Activated CD4-positive, alpha-beta T cell treated with anti-CD3 and anti-CD28 coated beads, Interleukin-10, Interleukin-2, amounts not matched to agents 100 ng/mL and 50 ng/mL, durations not matched to agents 16 hours and 8 hours (primary cell): ENCODE measurements around the gene UNG.
"Not testable (repeated sequence)": the region's sequence is repeated elsewhere in the genome, so short reads cannot be mapped to it uniquely, and the experiment has no call there.

Experiments
- DNase-seq: peaks from one replicate; pipeline ENCODE4 v3.0.0-alpha.2; 2020

UNG gene

DNA sequence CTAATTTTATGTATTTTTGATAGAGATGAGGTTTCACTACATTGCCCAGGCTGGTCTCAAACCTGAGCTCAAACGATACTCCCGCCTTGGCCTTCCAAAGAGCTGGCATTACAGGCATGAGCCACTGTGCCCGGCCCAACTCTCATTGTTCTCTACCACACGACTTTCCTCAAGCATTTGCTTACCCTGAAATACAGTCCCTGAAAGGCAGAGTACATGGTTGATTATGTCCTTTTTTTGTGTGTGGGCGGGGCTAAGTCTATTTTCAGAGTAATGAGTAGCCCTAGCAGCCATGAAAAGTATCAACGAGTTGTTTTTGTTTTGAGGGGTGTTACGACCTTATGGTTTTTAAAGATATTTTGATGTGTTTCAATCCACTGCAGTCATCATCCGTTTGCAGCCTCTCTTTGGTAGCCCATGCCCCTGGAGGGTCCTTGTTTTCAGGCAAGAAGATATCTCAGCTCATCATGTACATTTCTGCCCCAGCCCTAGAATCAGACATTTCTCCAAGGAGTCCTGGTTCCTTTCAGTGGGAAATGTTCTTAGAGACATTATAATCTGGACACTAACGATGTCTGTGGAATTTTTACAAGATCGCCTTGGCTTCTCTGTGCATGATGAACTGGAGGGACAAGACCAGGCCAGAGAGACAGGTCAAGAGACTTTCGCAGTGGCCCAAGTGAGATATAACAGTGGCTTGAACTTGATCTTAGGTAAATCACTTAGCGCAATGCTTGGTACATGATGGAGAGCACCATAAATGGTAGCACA, 27.7 kb downstream of the UNG start:
- no peak for DNase-seq

DNA sequence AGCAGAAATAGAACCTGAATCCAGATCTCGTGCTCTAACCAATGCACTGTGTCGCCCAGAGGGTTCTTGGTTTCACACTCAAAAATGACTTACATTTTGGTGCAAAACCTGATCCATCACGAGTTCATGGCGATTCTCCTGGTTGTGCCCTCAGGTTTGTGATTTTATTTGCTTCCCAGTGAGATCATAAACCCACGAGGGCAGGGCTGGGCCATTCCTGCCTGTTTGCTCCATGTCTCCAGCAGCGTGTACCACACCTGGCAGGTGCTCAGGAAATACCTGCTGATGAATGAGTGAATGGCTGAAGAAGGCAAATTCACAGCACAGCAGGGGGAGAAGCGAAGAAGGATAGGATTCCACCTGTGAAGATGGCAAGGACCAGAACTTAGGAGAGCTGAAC, 28.4 kb downstream of the UNG start:
- no peak for DNase-seq

DNA sequence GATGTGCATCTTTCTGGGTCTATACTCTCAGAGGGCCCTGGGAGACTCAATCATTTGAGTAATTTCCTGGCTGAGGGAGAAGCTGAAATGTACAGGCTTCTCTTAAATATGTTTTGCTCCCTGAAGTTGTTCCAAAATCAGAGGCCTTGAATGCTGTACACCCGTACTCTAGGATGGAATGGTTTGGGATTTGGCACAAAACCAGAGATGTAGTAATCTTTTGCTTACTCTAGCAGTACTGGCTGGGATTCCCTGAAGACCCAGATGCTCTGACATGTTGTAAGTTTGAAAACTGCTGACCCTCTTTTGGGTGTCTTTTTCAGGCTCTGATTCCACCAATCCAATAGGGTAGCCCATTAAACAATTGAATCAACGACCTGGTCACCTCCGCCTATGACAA, 29.4 kb downstream of the UNG start:
- DNase-seq, result no peak

DNA sequence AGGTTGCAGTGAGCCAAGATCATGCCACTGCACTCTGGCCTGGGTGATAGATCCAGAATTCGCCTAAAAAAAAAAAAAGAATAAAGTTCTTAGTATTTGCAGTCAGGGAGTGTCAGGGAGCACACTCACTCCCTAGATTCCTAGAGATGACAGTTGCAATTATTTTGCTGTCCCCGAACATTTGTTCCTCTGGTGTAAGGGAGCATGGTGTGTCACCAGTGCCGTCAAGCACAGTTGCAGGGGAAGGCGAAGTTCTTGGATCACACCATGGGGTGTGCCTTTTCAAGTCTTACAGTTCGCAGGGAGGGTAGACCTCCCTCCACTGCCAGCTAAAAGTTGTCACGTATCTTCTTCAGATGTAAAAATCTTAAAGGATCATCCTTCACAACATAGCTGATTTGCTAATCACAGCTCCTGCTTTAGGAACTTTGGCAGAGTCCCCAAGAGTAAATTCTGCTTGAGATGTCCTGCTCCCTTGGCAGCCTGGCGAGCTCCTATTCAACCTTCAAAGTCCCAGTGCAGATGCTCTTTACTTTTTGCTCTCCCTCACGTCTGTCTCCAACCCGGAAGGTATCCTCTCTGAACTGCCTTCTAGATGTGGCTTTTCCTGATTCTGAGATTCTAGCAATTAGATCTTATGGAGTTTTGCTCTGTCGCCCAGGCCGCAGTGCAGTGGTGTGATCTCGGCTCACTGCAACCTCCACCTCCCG, 30.3 kb downstream of the UNG start:
- no peak for DNase-seq

DNA sequence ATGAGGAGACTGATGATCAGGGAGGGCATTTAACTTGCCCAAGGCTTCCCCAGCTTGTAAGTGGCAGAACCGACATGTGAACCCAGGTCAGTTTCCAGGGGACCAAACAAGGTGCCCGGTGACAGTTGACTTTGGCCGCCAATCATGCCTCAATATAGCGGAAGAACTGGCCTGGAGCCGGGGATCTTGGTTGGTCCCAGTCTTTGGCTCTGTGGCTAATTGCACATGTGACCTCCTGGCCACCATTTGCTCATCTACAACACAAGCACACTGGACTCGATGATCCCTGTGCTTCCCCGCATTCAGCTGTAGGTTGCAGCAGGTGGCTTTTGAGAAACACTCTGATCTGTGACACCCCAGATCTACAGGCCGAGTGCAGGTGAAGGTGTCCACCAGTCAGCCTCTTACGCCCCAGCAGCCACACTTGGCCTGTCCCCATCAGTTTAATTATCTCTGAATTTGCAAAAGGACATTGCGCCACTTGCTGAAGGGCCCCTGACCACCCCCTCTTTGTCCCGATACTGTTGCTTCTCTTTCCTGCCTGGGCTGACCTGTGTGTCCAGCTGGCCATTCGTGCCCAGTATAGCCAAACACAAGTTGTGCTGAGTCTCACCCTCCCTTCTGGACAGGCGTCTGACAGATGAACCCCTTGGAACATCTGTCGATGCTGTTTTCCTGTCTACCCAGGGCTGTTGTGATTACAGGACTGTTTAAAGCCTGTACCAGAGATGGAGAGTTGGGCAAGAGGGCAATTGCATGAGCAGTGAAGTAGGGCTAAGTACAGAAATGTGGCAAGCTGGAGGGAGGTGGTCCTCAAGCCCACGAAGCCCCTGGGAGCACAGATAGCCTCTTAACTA, 33.1 kb downstream of the UNG start:
- DNase-seq, result no peak

DNA sequence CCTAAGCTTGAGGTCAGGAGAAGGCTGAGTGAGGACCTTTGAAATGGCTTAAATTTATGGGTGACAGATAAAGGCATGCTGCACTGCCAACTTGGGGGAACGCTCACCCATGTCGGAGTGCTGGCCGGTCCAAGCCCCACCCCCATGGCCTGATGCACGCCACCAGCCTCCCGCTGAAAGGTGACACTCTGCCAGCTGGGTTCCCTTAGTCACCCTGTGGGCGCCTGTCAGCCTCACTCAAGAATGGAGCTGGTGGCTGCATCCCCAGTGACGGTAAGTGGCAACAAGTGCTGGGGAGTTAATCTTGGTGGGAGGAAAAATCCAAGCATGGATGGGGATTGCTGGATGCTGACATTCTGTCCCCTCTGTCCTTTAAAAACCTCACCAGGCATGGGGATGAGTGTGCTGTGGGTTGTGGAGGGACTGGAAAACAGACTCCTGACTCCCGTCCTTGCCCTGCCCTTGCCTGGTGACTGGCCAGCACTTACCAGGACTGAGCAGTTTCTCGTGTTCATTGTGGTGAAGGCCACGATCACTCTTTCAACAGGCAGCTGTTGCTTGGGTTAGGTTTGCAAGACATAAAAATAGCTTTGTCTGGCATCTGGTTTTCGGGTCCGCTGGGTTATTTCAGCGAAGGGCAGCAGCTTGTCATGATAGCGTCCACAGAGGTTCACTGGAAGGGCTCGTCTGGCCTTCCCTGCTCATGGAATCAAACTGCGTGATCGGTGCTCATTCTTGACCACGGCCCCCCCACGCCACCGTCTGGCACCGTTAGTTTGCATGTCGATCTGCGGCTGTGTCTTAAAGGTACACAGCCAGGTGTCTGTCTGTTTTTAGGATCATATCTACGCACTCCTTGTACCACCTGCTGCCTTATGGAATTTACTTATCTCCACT, 34.0 kb downstream of the UNG start:
- DNase-seq, result no peak

DNA sequence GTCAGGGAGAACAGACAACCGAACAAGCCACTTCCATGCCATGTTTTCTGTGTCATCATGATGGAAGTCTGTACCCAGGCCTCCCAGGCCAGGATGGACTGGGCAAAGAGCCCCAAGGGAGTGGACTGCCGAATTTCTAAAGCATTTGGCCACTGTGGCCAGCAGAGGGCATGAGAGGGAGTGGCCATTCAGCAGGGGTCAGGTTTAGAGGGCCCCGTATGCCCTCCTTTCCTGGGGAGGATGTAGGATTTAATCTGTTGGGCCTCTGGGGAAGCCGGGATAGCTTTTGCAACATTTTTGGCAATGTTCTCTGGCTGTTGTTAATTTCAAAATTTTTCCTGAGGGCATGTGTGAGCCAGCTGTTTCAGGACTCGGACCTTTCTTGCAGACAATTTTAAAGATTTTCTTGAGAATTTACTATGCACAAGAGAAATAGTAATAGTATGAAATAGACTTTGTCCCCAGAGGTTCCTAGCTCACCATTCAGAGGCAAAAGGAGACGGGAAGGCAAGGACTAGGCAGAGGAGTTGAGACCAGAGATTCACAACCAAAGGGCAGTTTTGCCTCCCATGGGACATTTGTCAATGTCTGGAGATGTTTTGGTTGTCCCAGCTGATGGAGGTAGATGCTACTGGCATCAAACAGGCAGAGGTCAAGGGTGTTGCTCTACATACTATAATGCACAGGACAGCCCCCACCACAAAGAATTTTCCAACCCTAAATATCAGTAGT, 37.0 kb downstream of the UNG start:
- no peak for DNase-seq

DNA sequence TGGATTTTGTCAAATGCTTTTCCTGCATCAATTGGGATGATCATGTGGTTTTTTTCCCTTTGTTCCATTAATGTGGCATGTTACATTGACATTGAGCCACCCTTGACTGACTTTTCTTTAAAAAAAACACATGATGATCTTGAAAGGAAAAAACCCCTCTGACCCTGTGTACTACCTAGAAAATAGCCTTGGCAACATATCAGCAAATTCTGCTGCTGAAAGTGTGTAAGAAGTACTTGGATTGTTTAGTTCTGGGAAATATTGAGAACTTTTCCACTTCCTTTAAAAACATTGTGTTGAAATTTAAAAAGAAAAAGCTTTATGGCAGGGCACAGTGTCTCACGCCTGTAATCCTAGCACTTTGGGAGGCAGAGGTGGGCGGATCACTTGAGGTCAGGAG, 39.7 kb downstream of the UNG start:
- DNase-seq, result no peak

DNA sequence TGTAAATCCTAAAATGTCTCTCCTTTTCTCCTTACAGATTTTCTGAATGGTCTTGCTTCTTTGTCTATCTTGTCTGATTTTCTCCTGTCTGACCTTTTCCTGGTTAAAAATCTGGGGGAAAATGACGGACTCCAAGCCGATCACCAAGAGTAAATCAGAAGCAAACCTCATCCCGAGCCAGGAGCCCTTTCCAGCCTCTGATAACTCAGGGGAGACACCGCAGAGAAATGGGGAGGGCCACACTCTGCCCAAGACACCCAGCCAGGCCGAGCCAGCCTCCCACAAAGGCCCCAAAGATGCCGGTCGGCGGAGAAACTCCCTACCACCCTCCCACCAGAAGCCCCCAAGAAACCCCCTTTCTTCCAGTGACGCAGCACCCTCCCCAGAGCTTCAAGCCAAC, 42.0 kb downstream of the UNG start:
- no peak for DNase-seq

DNA sequence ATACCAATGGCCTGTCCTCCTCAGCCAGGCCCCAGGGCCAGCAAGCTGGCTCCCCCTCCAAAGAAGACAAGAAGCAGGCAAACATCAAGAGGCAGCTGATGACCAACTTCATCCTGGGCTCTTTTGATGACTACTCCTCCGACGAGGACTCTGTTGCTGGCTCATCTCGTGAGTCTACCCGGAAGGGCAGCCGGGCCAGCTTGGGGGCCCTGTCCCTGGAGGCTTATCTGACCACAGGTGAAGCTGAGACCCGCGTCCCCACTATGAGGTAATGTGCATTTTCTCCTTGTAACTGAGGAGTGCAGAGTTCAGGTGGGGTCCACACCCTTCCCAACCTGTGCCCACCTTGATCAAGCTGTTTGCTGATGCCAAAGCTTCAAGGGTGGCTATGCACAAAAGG, 42.4 kb downstream of the UNG start:
- no peak for DNase-seq

DNA sequence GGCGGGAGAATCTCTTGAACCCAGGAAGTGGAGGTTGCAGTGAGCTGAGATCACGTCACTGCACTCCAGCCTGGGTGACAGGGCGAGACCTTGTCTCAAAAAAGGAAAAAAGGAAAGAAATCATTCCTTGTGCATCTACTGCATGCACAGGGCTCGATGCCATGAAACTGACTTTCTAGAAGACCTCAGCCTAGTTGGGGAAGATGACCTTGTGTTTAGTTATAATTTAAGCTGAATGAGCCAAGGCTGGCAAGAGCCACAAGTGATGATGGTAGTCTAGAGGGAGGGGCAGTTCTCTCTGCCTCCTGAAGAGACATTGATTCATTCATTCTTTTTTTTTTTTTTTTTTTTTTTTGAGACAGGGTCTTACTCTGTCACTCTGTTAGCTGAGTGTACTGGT, 43.2 kb downstream of the UNG start:
- no peak for DNase-seq

DNA sequence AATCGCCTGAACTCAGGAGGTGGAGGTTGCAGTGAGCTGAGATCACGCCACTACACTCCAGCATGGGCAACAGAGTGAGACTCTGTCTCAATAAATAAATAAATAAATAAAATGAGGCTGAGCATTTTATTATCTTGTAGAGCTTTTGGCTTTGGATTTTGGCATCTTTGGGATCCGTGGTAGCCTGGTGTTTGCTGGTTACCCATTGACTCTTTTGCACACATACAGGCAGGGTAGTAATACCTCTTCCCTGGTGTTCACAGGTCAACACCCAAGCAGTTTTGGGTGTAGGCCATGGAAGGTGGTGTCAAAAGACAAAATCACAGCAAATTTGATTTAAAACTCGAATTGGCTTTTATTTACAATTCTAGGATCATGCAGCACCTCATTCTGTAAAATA, 46.8 kb downstream of the UNG start:
- no peak for DNase-seq

DNA sequence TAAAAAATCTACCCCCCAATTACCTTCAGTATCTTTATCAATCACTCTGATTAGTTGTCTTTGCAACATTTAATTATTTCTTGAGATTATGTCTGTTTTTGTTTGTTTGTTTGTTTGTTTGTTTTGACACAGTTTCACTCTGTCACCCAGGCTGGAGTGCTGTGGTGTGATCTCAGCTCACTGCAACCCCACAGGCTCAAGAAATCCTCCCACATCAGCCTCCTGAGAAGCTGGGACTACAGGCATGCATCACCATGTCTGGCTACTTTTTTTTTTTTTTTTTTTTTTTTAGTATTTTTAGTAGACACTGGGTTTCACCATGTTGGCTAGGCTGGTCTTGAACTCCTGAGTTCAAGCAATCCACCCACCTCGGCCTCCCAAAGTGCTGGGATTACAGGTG, 49.7 kb downstream of the UNG start:
- DNase-seq, result not testable (repeated sequence)

DNA sequence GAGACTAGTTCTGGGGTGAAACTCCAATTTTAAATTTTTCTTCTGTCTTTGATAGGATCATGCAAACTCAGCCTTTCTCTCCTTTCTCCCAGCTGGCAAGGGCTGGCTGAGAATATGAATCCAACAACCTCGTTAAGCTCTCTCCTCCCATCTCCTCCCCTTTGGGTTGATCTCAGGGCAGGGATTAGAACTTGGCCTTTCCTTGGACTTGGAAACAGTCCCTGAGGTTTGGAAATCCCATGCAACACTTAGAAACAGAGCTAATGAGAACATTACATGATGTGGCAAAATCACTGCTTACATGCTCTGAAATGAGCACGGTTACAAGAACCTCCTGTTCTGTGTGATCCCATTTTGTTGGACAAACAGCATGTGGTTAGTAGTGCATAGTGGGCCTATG, 50.6 kb downstream of the UNG start:
- no peak for DNase-seq

DNA sequence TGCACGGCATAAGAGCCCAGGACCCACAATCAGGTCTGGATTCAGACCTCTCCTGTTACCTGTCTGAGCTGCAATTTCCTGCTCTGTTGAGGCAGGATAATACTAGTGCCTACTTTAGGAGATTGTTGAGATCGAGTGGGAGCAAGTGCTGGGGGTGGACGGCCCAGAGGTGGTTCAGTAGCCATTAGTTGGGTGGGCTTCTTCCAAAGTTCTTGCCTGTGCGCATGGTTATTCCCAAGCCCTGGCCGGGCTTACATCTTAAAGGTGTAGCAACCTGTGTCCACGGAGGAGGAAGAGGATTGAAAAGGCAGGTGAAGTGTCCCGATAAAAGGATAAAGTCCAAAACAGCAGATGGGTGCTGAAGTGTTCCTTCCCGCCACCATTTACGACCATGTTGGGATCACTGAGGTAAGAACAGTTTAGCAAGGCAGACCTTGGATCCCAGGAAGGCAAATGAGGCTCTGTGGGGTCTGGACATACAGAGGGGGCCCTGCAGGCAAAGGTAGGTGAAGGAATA, 52.8 kb downstream of the UNG start:
- no peak for DNase-seq

DNA sequence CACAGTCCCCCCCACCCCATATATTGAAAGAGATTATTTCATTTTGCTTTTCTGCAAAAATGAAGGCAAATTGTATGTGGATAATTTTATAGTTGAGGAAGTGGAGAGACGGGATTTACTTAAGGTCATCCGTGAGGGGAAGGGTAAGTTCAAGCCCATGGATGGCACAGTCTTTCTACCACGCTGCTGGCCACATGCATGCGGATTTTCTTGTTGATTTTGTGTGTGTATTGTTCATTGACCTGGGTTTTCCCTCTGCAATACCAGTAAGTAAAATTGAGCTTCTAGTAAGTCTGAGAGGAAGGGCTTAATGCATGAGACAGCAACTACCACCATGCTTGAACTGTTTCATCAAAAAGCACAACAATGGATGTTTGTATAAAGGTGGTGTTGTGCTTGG, 54.1 kb downstream of the UNG start:
- DNase-seq, result no peak

DNA sequence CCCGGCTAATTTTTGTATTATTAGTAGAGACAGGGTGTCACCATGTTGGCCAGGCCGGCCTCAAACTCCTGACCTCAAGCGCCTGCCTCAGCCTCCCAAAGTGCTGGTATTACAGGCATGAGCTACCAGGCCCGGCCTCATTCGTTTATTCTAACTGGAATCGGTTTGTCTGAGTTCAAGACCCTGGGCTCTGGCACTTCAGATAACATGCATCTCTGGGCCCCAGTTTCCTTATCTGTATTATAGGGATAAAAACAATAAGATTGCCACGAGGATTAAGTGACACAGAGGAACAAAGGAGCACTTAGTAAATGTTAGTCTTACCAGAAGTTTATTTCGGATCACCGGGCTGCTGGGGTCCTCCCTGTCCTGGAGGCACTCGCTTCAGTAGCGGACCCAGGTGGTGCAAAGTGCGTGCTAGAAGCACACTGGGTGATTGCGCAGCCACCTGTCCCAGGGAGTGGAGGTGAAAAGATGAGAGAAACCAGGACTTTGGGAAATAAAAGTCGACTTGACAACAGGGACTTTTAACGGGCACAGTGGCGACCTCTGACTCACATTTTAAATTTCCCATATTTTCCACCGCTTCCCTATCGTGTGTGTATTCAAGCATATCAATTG, 56.5 kb downstream of the UNG start:
- no peak for DNase-seq

DNA sequence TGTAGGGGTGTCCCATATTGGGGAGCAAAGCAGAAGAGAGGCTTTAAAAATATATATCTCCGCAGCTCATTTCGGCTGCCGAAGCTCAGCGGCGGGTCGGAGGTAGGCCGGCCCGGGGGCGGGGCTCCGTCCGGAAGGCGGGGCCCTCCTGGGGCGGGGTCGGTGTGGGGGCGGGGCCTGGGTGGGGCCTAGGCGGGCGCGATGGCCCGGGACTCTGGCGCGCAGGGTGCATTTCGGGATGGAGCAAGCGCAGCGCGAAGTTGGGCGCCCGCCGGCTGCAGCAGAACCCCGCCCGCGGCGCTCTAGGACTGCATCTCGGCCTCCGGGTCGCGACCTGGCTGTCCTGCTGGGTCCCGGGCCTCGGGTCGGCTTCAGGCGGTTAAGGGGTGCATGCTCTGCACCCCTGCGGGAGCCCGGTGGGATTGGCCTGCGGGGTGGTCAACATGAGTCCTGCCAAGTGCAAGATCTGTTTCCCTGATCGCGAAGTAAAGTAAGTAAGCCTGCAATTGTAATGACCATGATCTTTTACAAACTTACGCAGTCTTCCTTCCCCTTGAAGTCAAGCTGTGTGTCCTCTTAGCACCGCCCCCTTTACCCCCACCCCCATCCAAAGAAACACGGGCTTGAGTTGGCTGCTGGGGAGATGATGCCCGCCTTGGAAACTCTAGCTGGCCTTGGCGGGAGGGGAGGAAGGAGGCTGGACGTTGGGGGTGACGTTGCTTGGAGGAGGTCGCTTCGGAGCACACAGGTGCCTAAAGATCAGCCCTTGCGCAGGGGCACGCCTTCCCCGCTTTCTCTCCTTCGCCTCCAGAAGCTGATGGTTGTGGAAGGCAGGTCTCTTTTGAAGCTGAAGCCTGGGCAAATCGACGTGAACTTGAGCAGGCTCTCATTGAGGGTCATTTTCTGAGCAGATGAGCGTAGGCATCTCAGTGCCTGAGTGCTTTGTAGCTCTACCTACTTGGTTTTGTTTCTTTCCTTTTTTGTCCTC, 57.3 kb downstream of the UNG start:
- peak; percentile 88 for DNase-seq

DNA sequence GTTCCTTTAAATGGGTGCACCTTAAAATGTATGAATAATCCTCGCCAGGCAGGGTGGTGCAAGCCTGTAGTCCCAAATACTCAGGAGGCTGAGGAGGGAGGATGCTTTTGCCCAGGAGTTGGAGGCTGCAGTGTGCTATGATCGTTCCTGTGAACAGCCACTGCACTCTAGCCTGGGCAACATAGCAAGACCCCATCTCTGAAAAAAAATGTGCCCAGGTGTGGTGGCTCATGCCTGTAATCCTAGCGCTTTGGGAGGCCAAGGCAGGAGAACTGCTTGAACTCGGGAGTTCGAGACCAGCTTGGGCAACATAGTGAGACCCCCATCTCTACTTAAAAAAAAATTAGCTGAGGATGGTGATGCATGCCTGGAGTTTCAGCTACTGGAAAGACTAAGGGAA, 58.6 kb downstream of the UNG start:
- no peak for DNase-seq

DNA sequence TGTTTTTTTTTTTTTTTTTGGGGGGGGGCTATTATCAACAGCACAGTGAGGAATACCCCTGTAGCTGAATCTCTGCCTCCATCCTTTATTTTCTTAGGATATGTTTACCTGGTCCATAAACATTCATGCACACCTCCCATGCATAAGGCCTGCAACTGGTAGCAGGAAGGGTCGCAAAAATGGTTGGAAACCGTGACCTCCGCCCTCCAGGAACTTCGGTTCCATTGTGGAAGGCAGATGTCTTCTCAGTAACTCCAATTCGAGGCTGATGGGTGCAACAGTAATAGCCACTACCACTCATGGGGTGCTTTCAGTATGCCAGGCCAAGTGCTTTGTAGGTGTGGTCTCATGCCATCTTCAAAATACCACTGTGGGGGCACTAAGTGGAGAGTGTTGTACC, 59.2 kb downstream of the UNG start:
- no peak for DNase-seq
